Neutrophil (primary cell): ENCODE data around the gene PTPRD.

Source experiments
- H3K27ac ChIP-seq: fragments of 200-600 bp; sonication (generic); 2 replicates; pipeline ENCODE4 v1.5.1; 2016; ENCODE audit warnings: mild to moderate bottlenecking, moderate library complexity
- H3K27me3 ChIP-seq: fragments of 200-600 bp; sonication (generic); 2 replicates; pipeline ENCODE4 v1.6.0; 2016; ENCODE audit warnings: mild to moderate bottlenecking
- H3K36me3 ChIP-seq: fragments of 200-600 bp; sonication (generic); 2 replicates; pipeline ENCODE4 v1.5.1; 2017
- H3K4me1 ChIP-seq, 2 experiments: fragments of 200-600 bp in 1 of 2; sonication (generic) in 1 of 2; 1 replicate in 1 of 2; 2 replicates in 1 of 2; pipeline versions ENCODE4 v1.5.1 to v1.6.1; 2013 to 2016; ENCODE audit warnings: low read depth in 1 of 2, low read length in 1 of 2, mild to moderate bottlenecking in 1 of 2, moderate library complexity in 1 of 2; ENCODE audit not compliant: control insufficient read depth in 1 of 2, insufficient read depth in 1 of 2
- H3K4me3 ChIP-seq, 2 experiments: fragments of 200-600 bp in 1 of 2; sonication (generic) in 1 of 2; 1 replicate in 1 of 2; 2 replicates in 1 of 2; pipeline ENCODE4 v1.5.1; 2013 to 2016; ENCODE audit warnings: low read depth in 1 of 2, low read length in 1 of 2, mild to moderate bottlenecking in 1 of 2, moderate library complexity in 1 of 2
- H3K9me3 ChIP-seq: fragments of 200-600 bp; sonication (generic); 2 replicates; pipeline ENCODE4 v1.5.1; 2016
- CTCF ChIP-seq: fragments of 200-600 bp; sonication (generic); IDR thresholded peaks from 2 replicates; pipeline ENCODE4 v1.5.1; 2016; ENCODE audit warnings: antibody characterized with exemption

Gene PTPRD

DNA sequence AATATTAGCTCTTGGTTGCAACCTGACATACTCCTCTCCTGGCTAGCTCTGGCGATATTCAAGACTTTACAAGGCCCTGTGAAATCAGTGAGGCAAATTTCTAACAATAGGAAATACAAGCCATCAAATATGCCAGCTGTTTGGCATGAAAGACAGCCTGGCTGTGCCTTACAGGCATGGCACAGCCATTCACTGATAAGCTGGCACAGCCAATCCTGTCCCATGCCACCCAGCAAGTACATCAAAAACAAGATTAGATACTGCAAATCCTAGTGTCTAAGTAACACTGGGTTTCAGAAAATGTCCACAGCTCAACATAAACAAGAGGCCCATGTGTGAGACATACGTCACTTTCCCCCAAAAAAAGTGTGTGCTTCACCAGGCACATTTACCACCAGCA lies 1767.4 kb downstream of the PTPRD start:
- H3K36me3 ChIP-seq = no peaks in the 10 kb centered on the region
- H3K4me1 ChIP-seq = no peaks in the 10 kb centered on the region
- H3K9me3 ChIP-seq = no peaks in the 10 kb centered on the region
- no peak overlapping the region for H3K4me3 ChIP-seq
- H3K27ac ChIP-seq = no peak overlapping the region
- TF ChIP-seq CTCF = no peak
- no peaks in the 10 kb centered on the region for H3K27me3 ChIP-seq

GRCh38 chr9:8844549-8844948 lies 1768.3 kb downstream of the PTPRD start:
- no peak overlapping the region for H3K4me3 ChIP-seq
- H3K4me1 ChIP-seq = no peaks in the 10 kb centered on the region
- TF ChIP-seq CTCF = no peak
- no peaks in the 10 kb centered on the region for H3K9me3 ChIP-seq
- no peaks in the 10 kb centered on the region for H3K27me3 ChIP-seq
- H3K36me3 ChIP-seq = no peaks in the 10 kb centered on the region
- no peak overlapping the region for H3K27ac ChIP-seq

DNA sequence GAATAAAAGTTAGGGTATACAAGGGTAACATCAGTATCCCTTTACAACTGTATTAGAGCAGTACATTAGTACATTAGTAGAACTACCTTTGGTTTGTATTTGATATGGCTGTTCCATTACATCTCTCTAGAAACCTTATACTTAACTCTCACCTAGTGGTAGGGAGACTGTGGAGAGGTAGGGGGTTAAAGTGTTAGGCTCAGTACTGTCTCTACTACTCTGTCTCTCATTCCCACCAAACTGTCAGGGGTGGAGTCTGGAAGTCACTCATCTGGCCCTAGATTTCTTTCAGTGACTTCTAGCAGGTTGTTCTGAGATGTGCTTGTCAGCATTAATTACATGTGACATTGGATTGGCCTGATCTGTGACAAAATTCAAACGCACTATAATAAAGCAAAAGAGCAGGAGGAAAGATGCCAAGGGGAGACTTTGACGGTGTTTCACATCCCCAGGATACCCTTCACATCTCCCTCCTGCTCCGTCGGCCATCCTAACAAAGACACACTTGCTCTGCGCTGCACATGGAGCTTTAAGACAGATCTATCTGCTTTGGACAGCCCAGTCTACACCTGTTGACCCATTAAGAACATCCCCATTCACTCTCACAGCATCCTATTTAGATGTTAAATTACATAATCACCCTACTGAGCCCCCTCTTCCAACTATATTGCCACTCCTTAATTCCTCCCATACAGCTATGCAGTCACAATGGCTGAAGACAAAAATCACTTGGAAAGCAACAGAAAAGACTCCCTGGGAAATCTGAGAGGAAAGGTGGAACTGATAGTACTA lies 1770.2 kb downstream of the PTPRD start:
- Histone ChIP-seq H3K9me3 (no peaks in the 10 kb centered on the region), H3K27ac (no peak overlapping the region), H3K4me3 (no peak overlapping the region), H3K27me3 (no peaks in the 10 kb centered on the region), H3K4me1 (no peaks in the 10 kb centered on the region), H3K36me3 (no peaks in the 10 kb centered on the region)
- no peak for TF ChIP-seq CTCF

DNA sequence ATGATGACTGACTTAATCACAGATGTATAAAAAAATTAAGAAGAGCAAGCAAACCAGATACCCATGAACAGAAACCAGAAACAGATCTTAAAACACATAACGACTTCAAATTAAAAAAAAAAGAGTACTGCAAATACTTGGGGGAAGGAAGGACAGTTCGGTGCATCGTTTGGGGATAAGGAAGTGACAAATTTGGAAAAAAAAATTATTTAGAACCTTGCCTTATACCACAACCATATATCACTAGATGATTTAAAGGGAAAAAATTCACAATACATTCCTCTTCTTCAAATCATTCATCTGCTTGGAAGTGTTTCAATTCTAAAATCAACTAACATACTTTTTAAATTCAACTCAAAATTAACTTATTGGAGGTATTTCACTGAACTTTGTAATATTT lies 1774.7 kb downstream of the PTPRD start:
- Histone ChIP-seq H3K4me3 (no peak overlapping the region), H3K27ac (no peak overlapping the region), H3K4me1 (no peaks in the 10 kb centered on the region), H3K9me3 (no peaks in the 10 kb centered on the region), H3K27me3 (no peaks in the 10 kb centered on the region), H3K36me3 (no peaks in the 10 kb centered on the region)
- TF ChIP-seq CTCF = no peak

DNA sequence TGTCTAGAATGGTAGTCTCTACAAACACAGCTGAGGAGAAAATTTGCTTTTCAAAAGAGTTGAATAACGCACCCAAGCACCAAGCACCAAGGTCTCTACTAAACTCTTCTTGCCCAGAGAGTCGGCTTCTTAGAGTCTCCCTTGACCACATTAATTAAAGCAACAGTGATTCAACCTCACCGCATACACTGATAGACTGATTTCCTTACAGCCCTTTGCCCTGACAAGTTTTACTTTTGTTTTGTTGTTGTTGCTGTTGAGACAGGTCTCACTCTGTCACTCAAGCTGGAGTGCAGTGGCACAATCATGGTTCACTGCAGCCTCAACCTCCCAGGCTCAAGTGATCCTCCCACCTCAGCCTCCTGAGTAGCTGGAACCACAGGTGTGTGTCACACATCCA lies 1777.5 kb downstream of the PTPRD start:
- Histone ChIP-seq H3K4me1 (no peaks in the 10 kb centered on the region), H3K27ac (no peak overlapping the region), H3K27me3 (no peaks in the 10 kb centered on the region), H3K36me3 (no peaks in the 10 kb centered on the region), H3K9me3 (no peaks in the 10 kb centered on the region), H3K4me3 (no peak overlapping the region)
- no peak for TF ChIP-seq CTCF
